H7 (cell line): Measurements from ENCODE around the gene PKD1L1. TPM values are rescaled to one million over a fixed set of nuclear protein-coding genes. Genes with fewer than 3 reads are reported as not detected.

ENCODE experiments used
- DNase-seq: peaks from one replicate; pipeline ENCODE4 v3.0.0; 2012
- H3K27me3 ChIP-seq: 2 replicates; pipeline ENCODE4 v1.6.0; 2011; ENCODE audit warnings: mild to moderate bottlenecking, low read length; ENCODE audit not compliant: control insufficient read depth, insufficient read depth
- H3K36me3 ChIP-seq: replicated peaks from 2 replicates; pipeline ENCODE4 v1.5.1; 2011; ENCODE audit warnings: low read length; ENCODE audit not compliant: control insufficient read depth, insufficient read depth
- H3K4me3 ChIP-seq: 2 replicates; pipeline ENCODE4 v1.5.1; 2011; ENCODE audit warnings: low read depth, mild to moderate bottlenecking, control low read depth, low read length, moderate library complexity; ENCODE audit not compliant: insufficient read depth
- total RNA-seq: library from RNA; depleted of rRNA; stranded (reverse); fragments of >200 nt; shearing (Covaris generic); gene quantifications from 2 replicates; pipeline ENCODE4 v1.2.3, GENCODE V29; 2014

Gene PKD1L1
- total RNA-seq, 1 experiment from 2014 or later, result 0.07 TPM

GRCh38 chr7:47826754-47827153 lies 121.5 kb downstream of the PKD1L1 start:
- Histone ChIP-seq H3K4me3 (no peak overlapping the region), H3K27me3 (no peaks in the 10 kb centered on the region), H3K36me3 (no peaks in the 10 kb centered on the region)
- DNase-seq, result no peak

- Histone ChIP-seq H3K36me3 (no peaks in the 10 kb centered on the region), H3K27me3 (no peaks in the 10 kb centered on the region), H3K4me3 (no peak overlapping the region)
- DNase-seq, result no peak
Observed at GRCh38 chr7:47819607-47819920, 128.7 kb downstream of the PKD1L1 start.

- H3K4me3 ChIP-seq, result no peak overlapping the region
Observed at GRCh38 chr7:47818796-47819606, 129.3 kb downstream of the PKD1L1 start.

GRCh38 chr7:47817917-47818316 lies 130.3 kb downstream of the PKD1L1 start:
- DNase-seq, result no peak
- Histone ChIP-seq H3K4me3 (no peak overlapping the region), H3K27me3 (no peaks in the 10 kb centered on the region), H3K36me3 (no peaks in the 10 kb centered on the region)

More at GRCh38 chr7:47818796-47819606, 129.3 kb downstream of the PKD1L1 start:
- H3K27me3 ChIP-seq, result no peaks in the 10 kb centered on the region
- DNase-seq, result peak; percentile 70
- H3K36me3 ChIP-seq, result no peaks in the 10 kb centered on the region

- Histone ChIP-seq H3K4me3 (no peak overlapping the region), H3K36me3 (no peaks in the 10 kb centered on the region), H3K27me3 (no peaks in the 10 kb centered on the region)
- DNase-seq, result no peak
Observed at GRCh38 chr7:47816647-47817046, 131.6 kb downstream of the PKD1L1 start.

- Histone ChIP-seq H3K4me3 (no peak overlapping the region), H3K36me3 (no peaks in the 10 kb centered on the region), H3K27me3 (no peaks in the 10 kb centered on the region)
- no peak for DNase-seq
Observed at GRCh38 chr7:47815867-47816266, 132.4 kb downstream of the PKD1L1 start.

GRCh38 chr7:47814905-47815613 lies 133.2 kb downstream of the PKD1L1 start:
- Histone ChIP-seq H3K4me3 (no peak overlapping the region), H3K27me3 (no peaks in the 10 kb centered on the region), H3K36me3 (no peaks in the 10 kb centered on the region)
- peak; percentile 68 for DNase-seq

GRCh38 chr7:47813620-47814260 lies 134.5 kb downstream of the PKD1L1 start:
- H3K4me3 ChIP-seq, result no peak overlapping the region
- H3K36me3 ChIP-seq, result no peaks in the 10 kb centered on the region
- no peaks in the 10 kb centered on the region for H3K27me3 ChIP-seq
- DNase-seq, result no peak

- no peaks in the 10 kb centered on the region for H3K36me3 ChIP-seq
- no peaks in the 10 kb centered on the region for H3K27me3 ChIP-seq
- no peak for DNase-seq
- no peak overlapping the region for H3K4me3 ChIP-seq
Observed at GRCh38 chr7:47812429-47813136, 135.7 kb downstream of the PKD1L1 start.

GRCh38 chr7:47811632-47812380 lies 136.5 kb downstream of the PKD1L1 start:
- H3K27me3 ChIP-seq, result no peaks in the 10 kb centered on the region
- H3K36me3 ChIP-seq, result no peaks in the 10 kb centered on the region
- H3K4me3 ChIP-seq, result no peak overlapping the region
- DNase-seq, result no peak

GRCh38 chr7:47809387-47809786 lies 138.9 kb downstream of the PKD1L1 start:
- no peak for DNase-seq
- no peak overlapping the region for H3K4me3 ChIP-seq
- H3K36me3 ChIP-seq, result no peaks in the 10 kb centered on the region
- no peaks in the 10 kb centered on the region for H3K27me3 ChIP-seq

GRCh38 chr7:47808321-47808720 lies 139.9 kb downstream of the PKD1L1 start:
- Histone ChIP-seq H3K27me3 (no peaks in the 10 kb centered on the region), H3K4me3 (no peak overlapping the region), H3K36me3 (no peaks in the 10 kb centered on the region)
- DNase-seq, result no peak

GRCh38 chr7:47807756-47808155 lies 140.5 kb downstream of the PKD1L1 start:
- peak; percentile 64 for DNase-seq
- Histone ChIP-seq H3K27me3 (no peaks in the 10 kb centered on the region), H3K4me3 (no peak overlapping the region), H3K36me3 (no peaks in the 10 kb centered on the region)

GRCh38 chr7:47807126-47807525 lies 141.1 kb downstream of the PKD1L1 start:
- Histone ChIP-seq H3K4me3 (no peak overlapping the region), H3K27me3 (no peaks in the 10 kb centered on the region), H3K36me3 (no peaks in the 10 kb centered on the region)
- DNase-seq, result no peak
